Effector memory CD4-positive, alpha-beta T cell (primary cell): ENCODE results near the gene GPHN.

Experiments used
- DNase-seq, 3 donors: peaks; one replicate each; pipeline ENCODE4 v3.0.0-alpha.2; 2020
- H3K27ac ChIP-seq: 2 replicates; pipeline ENCODE4 v1.7.0; 2013; ENCODE audit warnings: mild to moderate bottlenecking, low read length, moderate library complexity; ENCODE audit not compliant: insufficient read depth, poor library complexity, severe bottlenecking
- H3K27me3 ChIP-seq: replicated peaks from 2 replicates; pipeline ENCODE4 v1.7.0; 2013; ENCODE audit warnings: mild to moderate bottlenecking, low read length; ENCODE audit not compliant: insufficient read depth, control insufficient read depth, poor library complexity, severe bottlenecking
- H3K36me3 ChIP-seq: 2 replicates; pipeline ENCODE4 v1.7.0; 2013; ENCODE audit warnings: mild to moderate bottlenecking, low read length, moderate library complexity; ENCODE audit not compliant: control insufficient read depth, insufficient read depth
- H3K4me1 ChIP-seq: 2 replicates; pipeline ENCODE4 v1.7.0; 2013; ENCODE audit warnings: low read length, mild to moderate bottlenecking; ENCODE audit not compliant: control insufficient read depth, insufficient read depth, poor library complexity, severe bottlenecking
- H3K4me3 ChIP-seq: 2 replicates; pipeline ENCODE4 v1.7.0; 2013; ENCODE audit warnings: low read length, low read depth, mild to moderate bottlenecking; ENCODE audit not compliant: insufficient read depth, poor library complexity, severe bottlenecking
- H3K9me3 ChIP-seq: 2 replicates; pipeline ENCODE4 v1.7.0; 2013; ENCODE audit warnings: mild to moderate bottlenecking, low read length, moderate library complexity; ENCODE audit not compliant: control insufficient read depth

The GPHN gene

DNA sequence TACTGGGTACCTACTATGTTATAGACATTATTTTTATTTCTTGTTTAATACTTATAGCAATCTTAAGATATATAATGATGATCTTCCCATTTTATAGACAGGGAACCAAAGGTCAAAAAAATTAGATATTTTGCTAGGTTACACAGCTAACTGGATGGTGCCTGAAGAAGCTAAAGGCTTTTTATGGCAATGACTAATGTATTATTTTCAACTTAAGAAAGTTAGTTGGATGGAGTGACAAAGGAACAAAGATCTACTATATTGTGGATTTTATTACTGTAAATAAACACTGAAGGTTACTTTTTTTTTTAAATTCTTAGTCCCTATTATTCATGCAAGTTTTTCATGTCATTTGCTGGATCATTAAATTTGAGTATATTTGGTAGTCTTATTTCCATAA, 227.9 kb downstream of the GPHN start:
- H3K9me3 ChIP-seq, result no peaks in the 10 kb centered on the region
- H3K4me1 ChIP-seq, result no peaks in the 10 kb centered on the region
- no peak overlapping the region for H3K27ac ChIP-seq
- no peak overlapping the region for H3K4me3 ChIP-seq
- DNase-seq, result no peak
- H3K36me3 ChIP-seq, result no peaks in the 10 kb centered on the region
- no peaks in the 10 kb centered on the region for H3K27me3 ChIP-seq

DNA sequence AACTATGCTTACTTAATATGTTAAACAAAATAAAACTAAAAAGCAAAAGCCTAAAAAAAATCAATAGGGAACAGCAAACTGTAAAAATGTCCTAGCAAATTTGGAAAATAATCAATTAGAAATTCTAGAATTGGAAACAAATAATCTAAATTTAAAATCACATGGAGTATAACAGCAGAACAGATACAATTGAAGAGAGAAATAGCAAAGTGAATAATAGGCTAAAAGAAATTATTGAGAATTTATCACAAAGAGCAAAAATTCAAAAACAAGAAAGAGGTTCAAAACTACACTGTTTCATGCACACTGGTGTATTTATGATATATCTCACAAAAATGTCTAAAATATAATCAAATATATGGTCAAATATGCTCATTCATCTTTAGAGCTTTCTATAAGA, 231.9 kb downstream of the GPHN start:
- Histone ChIP-seq H3K4me1 (no peaks in the 10 kb centered on the region), H3K27ac (no peak overlapping the region), H3K36me3 (no peaks in the 10 kb centered on the region)

GRCh38 chr14:66745078-66745477, 237.1 kb downstream of the GPHN start:
- H3K27ac ChIP-seq, result no peak overlapping the region
- no peaks in the 10 kb centered on the region for H3K4me1 ChIP-seq
- H3K36me3 ChIP-seq, result no peaks in the 10 kb centered on the region
- H3K9me3 ChIP-seq, result no peaks in the 10 kb centered on the region
- no peak overlapping the region for H3K4me3 ChIP-seq
- H3K27me3 ChIP-seq, result no peaks in the 10 kb centered on the region
- no peak for DNase-seq

More for the DNA sequence above, 231.9 kb downstream of the GPHN start:
- DNase-seq, result no peak
- no peaks in the 10 kb centered on the region for H3K9me3 ChIP-seq
- H3K27me3 ChIP-seq, result no peaks in the 10 kb centered on the region
- H3K4me3 ChIP-seq, result no peak overlapping the region

DNA sequence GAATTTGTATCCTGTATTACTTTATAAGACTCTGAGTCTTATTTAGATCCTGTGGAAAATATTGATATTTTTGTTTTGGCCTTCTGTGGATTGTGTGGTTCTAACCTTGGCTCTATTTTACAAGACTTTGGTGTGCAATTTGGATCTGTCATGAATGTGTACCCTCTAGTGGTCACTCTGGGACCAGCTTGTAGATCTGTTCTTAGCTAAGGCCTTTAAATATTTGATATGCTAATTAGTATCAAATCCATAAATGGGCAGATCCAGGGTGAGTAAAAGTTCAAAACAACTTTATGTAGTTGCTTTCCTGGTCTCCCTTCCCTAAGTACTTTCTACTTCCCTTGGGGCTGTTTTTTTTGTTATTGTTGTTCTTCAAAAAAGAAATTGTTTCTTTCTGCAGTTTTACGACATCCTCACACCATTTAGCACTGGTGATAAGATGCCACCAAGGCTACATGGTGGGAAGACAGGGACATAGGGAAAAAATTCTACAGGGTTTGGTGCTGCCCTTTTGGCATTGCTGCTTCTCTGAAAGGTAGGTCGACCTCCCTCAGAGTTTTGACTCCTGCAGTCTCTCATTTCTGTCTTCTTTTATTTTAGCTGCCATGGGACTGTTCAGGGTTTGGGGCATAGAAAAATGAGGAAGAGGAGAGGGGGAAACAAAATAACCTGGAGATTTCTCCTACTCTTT, 238.5 kb downstream of the GPHN start:
- Histone ChIP-seq H3K36me3 (no peaks in the 10 kb centered on the region), H3K9me3 (no peaks in the 10 kb centered on the region), H3K27me3 (no peaks in the 10 kb centered on the region), H3K4me1 (no peaks in the 10 kb centered on the region), H3K27ac (no peak overlapping the region), H3K4me3 (no peak overlapping the region)
- DNase-seq, result no peak

DNA sequence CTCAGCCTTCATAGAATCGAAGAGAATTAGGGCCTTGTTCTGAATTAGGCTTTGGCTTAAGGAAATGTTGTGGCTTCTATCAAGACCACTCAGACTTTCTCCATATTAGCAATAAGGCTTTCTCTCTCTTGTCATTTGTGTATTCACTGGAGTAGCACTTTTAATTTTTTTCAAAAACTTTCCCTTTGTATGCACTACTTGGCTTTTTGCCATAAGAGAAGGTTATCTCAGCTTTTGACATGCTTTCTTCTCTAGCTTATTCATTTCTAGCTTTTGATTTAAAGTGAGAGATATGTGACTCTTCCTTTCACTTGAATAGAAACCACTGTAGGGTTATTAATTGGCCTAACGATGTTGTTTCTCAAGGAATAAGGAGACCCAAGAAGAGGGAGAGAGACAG, 244.2 kb downstream of the GPHN start:
- no peak overlapping the region for H3K4me3 ChIP-seq
- H3K36me3 ChIP-seq, result no peaks in the 10 kb centered on the region
- no peak for DNase-seq
- H3K27me3 ChIP-seq, result no peaks in the 10 kb centered on the region
- no peak overlapping the region for H3K27ac ChIP-seq
- no peaks in the 10 kb centered on the region for H3K9me3 ChIP-seq
- H3K4me1 ChIP-seq, result no peaks in the 10 kb centered on the region

DNA sequence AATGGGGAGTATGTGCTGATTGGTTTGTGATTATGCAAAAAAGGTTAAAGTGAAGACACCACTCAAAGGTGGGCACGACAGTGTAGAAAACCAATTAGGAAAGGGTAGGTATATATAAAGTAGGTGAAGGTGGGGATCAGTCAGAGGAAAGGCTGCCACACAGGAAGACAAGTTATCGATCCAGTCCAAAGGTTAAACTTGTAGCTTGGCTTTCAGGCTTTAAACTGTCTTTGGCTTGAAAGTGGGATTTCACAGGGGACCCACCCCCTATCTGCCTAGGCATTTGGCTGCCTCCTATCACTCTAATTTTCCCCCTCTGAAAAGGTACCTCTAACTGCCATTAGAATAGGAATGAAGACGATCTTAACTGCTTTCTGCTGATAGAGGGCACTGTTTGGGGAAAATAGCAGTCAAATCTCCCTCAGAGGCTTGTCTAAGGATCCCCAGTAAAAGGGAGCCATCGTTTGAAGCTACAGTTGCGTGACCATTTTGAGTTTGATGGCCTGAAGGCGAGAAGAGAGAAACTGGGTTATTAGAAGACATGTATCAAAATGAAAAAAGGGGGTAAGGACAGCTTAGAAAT, 250.2 kb downstream of the GPHN start:
- no peak for DNase-seq
- Histone ChIP-seq H3K27me3 (no peaks in the 10 kb centered on the region), H3K36me3 (no peaks in the 10 kb centered on the region), H3K4me1 (no peaks in the 10 kb centered on the region), H3K27ac (no peak overlapping the region), H3K4me3 (no peak overlapping the region), H3K9me3 (no peaks in the 10 kb centered on the region)

DNA sequence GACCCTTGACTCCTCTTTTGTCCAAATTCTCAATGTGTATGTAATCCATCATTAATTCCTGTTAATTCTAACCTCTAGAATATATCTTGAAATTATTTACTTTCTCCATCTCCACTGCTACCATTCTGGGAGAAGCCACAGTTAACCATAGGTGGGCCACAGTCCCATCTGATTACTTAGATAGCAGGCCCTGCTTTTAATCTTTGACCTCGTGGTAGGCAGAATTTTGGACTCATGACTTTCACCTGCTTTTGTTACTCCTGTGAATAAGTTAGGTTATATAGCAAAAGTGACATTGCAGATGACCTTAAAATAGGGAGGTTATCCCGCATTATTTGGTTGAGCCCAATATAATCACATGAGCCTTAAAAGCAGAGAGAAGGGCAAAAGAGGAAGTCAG, 264.2 kb downstream of the GPHN start:
- H3K27ac ChIP-seq, result no peak overlapping the region
- DNase-seq, result no peak
- H3K27me3 ChIP-seq, result no peaks in the 10 kb centered on the region
- no peaks in the 10 kb centered on the region for H3K36me3 ChIP-seq
- no peaks in the 10 kb centered on the region for H3K9me3 ChIP-seq
- no peak overlapping the region for H3K4me3 ChIP-seq
- H3K4me1 ChIP-seq, result no peaks in the 10 kb centered on the region

GRCh38 chr14:66782853-66783252, 274.9 kb downstream of the GPHN start:
- no peaks in the 10 kb centered on the region for H3K4me1 ChIP-seq
- H3K4me3 ChIP-seq, result no peak overlapping the region
- DNase-seq, result no peak
- H3K27me3 ChIP-seq, result no peaks in the 10 kb centered on the region
- no peaks in the 10 kb centered on the region for H3K9me3 ChIP-seq
- H3K27ac ChIP-seq, result no peak overlapping the region
- H3K36me3 ChIP-seq, result no peaks in the 10 kb centered on the region

- no peaks in the 10 kb centered on the region for H3K36me3 ChIP-seq
- H3K9me3 ChIP-seq, result no peaks in the 10 kb centered on the region
- H3K27ac ChIP-seq, result no peak overlapping the region
- H3K4me1 ChIP-seq, result no peaks in the 10 kb centered on the region
- H3K27me3 ChIP-seq, result no peaks in the 10 kb centered on the region
- no peak overlapping the region for H3K4me3 ChIP-seq
- DNase-seq, result no peak
Measured at GRCh38 chr14:66790101-66790500, 282.2 kb downstream of the GPHN start.

GRCh38 chr14:66802962-66803361, 295.0 kb downstream of the GPHN start:
- H3K4me3 ChIP-seq, result no peak overlapping the region
- no peaks in the 10 kb centered on the region for H3K9me3 ChIP-seq
- no peak for DNase-seq
- no peaks in the 10 kb centered on the region for H3K4me1 ChIP-seq
- H3K36me3 ChIP-seq, result no peaks in the 10 kb centered on the region
- no peak overlapping the region for H3K27ac ChIP-seq
- no peaks in the 10 kb centered on the region for H3K27me3 ChIP-seq
